Endothelial cell of umbilical vein (primary cell): Measurements from ENCODE around the gene TTC3.

Source experiments
- JUN ChIP-seq: IDR thresholded peaks from 2 replicates; pipeline ENCODE4 v1.6.1; 2011; ENCODE audit warnings: borderline replicate concordance, low read depth; ENCODE audit not compliant: insufficient read length, insufficient read depth
- TF ChIP-seq, protein P1 (sequence below), 2 donors: IDR thresholded peaks; 1 replicate in 1 of 2; 2 replicates in 1 of 2; pipeline ENCODE4 v1.5.1; 2011; ENCODE audit warnings: low read length in 2 of 2, mild to moderate bottlenecking in 2 of 2, moderate library complexity in 2 of 2, control low read depth in 1 of 2, inconsistent platforms in 1 of 2, low read depth in 1 of 2; ENCODE audit not compliant: insufficient read depth in 1 of 2; ENCODE audit errors: extremely low read depth in 1 of 2

DNA sequence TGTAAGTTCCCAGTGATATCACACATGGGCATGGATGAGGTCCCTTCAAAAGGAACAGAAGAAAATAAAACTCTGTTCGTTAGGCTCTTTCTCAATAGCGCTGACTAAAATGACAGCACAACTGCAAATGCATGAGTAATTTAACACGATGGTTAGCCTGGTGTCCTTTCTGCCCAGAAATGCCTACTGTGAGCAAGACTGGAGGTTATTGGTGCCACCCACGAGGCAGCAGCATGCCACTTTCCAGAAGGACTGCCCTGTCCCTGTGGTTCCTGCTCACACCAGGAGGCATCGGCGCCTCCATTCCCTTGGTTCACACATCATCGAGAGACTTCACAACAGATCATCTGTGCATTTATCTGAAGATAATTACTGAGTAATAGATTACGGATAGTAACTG is 167.9 kb downstream of the TTC3 start:
- no peak for TF ChIP-seq JUN
- TF ChIP-seq, protein P1, sequence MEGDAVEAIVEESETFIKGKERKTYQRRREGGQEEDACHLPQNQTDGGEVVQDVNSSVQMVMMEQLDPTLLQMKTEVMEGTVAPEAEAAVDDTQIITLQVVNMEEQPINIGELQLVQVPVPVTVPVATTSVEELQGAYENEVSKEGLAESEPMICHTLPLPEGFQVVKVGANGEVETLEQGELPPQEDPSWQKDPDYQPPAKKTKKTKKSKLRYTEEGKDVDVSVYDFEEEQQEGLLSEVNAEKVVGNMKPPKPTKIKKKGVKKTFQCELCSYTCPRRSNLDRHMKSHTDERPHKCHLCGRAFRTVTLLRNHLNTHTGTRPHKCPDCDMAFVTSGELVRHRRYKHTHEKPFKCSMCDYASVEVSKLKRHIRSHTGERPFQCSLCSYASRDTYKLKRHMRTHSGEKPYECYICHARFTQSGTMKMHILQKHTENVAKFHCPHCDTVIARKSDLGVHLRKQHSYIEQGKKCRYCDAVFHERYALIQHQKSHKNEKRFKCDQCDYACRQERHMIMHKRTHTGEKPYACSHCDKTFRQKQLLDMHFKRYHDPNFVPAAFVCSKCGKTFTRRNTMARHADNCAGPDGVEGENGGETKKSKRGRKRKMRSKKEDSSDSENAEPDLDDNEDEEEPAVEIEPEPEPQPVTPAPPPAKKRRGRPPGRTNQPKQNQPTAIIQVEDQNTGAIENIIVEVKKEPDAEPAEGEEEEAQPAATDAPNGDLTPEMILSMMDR (IDR thresholded peaks at IDR 0.05; ENCODE audit: extremely low read depth in 1 of 2, insufficient read depth in 1 of 2, low read depth in 1 of 2, low read length in 2 of 2): no peak
